Stimulated activated CD8-positive, alpha-beta memory T cell treated with anti-CD3 and anti-CD28 coated beads, Interleukin-12 subunit alpha, Interleukin-12 subunit beta, amount 100 ng/mL, for 4 hours (primary cell): ENCODE measurements around the gene SARDH.
"Not testable (repeated sequence)": the region's sequence is repeated elsewhere in the genome, so short reads cannot be mapped to it uniquely, and the experiment has no call there.

Experiments used
- DNase-seq: peaks from one replicate; pipeline ENCODE4 v3.0.0-alpha.2; 2020; ENCODE audit warnings: low read depth

SARDH gene

DNA sequence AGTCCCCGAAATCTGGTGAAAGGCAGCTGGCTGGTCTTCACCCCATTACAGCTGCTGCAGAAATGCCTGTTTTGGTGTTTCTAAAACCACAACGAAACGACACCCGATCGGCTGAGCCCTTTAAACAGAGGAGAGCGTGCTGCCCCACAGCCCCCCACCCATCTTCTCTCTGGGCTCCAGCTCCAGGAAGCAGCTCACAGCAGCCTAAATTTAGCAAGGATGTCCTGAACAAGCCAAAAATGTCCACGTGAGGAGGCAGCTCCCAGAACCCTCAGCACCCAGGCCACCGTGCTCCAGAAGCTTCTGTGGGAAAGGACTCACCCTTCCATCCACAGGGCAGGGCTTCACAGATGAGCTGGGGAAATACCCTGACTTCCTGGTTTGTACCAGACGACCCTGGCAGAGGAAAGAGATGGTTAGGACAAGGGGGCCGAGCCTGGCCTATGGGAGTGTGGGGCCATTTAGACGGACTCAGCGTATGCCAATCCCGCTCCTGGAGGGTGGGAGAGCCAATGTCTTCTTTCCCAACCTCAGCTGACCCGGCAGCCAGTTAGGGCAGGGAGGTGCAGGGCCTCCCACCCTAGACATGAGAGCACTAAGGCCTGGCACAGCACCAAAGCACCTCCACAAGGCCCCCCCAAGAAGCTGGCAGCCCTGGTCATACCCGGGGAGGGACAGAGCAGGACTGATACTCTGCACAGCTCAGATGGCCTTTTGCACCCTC is 39.1 kb upstream of the SARDH start:
- DNase-seq: no peak

DNA sequence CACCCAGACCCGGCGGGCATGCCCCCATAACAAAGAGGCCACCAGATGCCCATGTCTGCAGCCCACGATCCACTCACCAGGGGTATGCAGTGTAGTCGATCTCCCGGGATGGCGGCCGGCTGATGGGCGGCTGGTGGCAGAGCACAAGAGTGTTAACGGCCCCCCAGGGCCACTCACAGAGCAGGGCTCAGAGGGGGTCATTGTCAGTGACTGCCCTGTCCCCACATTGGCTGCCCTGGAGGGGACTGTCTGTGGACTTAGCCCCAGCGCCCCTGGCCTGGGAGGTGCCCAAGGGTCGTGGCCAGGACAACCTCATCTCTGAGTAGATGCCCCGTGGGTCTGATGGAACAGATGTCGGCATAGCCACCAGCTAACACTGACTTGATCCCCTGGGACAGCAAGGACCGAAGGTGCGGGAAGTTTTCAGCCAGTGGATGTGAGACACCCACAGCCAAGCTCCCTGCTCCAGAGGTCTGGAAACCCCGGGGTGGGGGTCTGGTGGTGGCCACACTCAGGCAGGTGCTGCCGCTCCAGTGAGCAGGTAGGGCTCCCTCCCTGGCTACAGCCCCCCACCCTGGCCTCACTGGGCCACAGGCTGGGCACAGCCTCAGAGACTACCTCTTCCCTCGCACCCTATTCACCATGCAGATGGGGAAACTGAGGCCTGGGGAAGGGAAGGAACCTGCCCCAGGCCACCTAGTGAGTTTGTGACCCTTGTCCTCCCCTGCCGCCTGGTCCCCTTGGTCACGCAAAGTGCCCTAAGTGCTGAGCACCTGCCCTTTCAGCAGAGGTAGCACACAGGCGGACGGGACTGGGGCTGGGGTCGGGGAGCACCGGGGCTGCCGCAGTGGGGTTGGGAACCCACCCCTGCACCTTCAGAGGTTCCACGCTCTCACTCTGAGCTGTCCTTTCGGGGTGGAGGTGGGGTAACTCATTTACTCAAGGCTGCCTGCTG is 38.1 kb upstream of the SARDH start:
- DNase-seq: no peak

DNA sequence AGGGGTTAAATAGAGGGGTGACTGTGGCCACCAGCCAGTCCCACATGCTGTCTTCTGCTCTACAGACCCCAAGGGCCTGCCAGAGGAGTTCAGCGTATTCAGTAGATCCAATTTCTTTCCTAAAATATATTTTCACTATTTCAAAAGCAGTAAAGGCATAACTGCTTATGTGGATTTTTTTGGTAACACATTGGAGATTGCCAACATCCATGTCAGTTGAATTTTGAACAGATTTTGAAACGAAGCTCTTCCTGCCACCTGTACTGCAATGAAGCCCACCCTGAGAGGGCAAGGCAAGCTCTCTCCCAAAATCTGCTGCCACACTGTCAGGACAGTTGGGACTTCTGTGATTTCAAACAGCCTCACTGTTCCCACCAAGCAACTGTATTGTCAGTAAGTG is 37.1 kb upstream of the SARDH start:
- no peak for DNase-seq

DNA sequence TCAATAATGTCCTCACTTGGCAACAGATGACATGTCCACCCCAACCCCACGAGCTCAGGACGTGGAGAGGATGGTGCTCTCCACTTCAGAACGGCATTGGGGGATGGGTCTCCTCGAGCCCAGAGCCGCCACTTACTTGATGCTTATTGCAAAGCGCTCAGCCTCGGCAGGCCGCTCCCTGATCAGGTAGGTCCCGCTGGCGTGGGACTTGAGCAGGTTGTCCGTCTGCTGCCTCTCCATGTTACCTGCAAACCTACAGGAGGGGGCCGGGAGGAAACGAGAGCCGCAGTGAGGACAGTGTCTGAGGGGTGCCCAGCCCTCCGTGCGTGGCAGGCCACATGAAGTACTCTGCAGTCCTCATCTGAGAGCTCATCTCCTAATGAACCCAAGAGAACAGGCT is 36.6 kb upstream of the SARDH start:
- no peak for DNase-seq

DNA sequence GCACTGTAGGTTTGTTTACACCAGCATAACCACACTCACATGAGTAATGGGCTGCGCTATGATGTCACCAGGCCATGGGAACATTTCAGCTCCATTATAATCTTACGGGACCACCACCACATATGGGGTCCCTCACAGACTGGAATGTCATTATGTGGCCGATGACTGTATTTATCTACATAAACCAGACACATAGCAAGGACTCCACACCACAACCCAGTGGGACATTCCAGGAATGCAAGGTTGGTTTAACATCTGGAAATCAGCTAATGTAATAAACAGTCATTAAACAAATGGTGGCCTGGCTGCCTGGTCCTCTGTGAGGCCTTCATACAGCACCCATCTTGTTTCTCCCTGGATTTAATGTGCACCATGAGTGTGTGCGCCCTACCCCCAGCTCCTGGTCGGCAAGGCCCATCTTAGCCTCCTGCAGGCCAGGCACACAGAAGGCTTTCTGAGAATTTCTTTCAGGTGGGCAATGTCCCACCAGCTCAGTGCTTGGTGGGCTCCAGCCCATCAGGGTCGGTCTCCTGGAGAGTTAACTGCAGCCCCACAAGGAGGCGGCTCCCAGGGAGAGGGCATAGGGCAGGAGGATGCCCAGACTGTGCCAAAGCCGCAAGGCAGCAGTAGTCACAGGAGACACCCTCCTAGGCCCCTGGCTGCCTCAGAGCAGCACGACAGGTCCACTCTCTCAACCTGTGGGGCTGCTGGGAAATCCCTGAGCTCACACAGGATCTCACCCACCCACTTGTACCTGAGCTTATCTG is 35.9 kb upstream of the SARDH start:
- DNase-seq: no peak

DNA sequence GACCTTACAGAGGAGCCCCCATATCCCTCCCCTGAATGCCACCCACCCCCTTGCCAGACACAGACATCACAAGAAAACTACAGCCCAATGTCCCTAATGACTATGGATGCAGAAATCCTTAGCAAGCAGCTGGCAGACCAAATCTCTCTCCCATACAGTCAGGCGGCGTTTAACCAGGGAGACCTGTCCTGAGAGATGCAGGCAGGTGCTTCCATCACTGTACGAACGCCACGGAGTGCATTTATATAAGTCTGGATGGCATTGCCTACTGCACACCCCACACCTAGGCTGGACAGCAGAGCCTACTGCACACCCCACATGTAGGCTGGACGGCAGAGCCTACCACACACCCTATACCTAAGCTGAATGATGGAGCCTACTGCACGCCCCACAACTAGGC is 34.4 kb upstream of the SARDH start:
- DNase-seq: no peak

DNA sequence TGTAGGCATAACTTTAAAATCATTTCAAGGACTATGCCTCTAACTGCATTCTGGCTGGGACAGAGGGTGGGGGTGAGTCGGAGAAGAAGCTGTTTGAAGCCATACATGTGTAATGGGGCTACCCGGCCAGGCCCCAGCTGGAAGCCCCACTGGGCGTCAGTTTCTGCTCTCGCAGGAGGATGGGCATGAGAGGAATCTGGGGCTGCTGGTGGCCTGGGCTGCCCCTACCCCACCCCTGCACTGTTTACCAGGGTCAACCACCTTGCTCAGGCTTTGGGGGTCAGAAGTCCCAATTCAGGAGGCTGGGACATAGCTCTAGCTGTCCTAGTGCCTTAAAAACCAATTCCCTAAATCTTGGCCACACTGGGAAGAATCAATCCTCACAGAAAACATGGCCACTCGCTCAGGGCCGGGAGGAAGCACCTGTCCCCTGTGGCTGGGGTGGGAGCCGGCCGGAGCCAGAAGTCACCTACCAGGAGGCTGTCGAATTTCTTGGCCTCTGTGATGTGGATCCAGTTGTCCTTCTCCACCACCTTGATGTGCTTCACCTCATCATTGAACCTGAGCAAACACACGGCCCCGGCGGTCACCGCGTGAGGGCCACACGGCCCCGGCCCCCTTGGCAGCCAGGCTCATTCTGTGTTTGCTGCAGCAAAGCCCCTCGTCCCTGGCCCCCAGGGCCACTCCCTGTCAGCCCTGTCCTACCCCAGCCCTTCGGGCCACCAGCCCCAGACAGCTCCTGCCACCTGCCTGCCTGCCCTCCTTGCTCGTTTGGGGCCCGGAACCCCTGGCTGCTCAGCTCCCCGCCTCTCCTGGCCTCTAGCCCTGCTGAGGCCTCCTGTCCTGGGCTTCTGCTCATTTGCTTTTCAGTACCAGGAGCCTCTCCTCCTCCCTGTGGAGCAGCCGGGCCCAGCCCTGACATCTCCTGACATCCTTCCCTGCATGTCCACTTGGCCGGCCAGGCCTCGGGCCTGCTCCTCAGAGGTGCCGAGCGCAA is 33.6 kb upstream of the SARDH start:
- DNase-seq: no peak

DNA sequence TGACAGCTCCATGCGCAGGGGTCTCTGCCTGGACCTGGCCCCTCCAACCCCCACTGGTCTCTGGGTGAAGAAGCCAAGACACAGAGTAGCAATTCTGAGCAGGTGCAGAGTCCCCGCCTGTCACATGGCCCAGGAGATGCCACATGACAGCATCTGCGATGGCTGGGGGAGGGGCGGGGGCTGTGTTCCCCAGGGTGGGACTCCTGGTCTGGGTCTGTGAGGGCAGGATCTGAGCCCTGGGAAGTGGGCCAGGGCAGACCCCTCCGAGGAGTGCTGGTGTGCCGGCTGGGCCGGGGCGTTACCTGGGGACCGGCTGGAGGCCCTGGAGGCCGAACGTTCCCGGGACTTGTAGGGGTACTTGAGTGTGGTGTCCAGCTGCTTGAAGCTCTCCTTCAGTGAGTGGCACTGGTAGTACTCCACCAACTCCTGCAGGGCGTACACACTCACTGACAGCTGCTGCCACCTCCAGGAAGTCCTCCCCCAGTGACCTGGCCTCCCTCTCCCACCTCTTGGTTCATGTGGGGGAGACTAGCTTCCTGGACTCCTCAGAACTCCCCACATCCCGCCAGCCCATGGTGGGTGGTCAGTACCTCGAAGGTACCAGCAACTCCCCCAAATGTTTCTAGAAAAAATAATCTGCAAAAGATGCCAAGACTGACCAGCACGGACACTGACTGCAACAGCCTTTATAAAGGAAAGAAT is 32.1 kb upstream of the SARDH start:
- no peak for DNase-seq

DNA sequence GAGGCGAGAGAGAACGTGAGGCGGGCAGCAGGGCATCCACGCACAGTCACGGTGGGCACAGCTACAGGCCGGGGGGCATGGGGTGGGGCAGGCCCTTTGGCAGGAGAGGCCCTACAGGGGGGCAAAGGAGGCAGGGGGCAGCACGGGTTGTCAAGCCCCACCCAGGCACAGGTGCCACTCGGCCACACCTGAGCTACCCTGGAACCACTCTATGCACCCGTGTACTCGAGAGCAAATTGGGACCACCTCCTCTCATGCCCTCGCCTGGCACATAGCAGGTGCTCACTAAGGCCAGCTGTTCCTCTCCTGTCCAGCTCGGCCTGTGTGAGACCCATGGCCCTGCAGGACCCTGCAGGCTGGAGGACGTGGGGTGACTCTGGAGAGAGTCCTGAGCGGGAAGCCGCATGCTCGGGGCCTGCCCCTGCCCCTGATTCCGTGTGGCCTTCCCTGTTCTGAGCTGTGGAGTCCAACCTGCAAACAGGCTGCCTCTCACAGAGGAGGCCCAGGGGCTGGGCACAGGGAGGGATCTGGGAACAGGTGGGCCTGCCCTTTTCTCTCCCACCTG is 31.4 kb upstream of the SARDH start:
- DNase-seq: no peak

DNA sequence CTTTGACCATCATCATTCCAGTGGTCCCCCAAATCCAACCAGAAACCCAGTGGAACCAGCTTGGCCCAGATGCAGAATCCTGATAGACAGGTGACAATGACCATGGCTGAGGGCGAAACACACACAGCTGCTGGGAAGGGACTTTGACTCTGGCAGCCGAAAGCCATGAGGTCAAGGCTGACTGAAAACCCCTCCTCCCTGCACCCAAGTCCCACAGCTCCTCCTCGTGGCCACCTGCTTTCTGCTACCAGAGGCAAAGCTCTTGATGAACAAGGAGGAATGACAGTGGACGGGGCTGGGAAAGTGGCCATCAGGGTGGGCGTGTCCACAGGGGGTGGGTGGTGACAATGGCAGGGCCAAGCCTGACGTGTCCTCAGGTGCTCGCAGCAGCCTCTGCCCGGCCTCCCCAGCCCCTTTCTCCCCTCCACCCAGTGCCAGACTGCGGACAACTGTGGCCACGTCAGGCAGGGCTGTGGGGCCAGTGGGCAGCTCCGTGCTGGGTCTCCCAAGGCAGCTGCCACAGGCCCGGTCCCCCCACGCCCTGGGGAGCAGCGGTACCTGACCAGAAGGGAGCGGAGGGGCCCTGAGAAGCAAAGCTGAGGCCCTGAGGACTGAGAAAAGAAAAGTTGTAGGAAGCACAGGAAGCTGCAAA is 30.8 kb upstream of the SARDH start:
- DNase-seq: no peak

DNA sequence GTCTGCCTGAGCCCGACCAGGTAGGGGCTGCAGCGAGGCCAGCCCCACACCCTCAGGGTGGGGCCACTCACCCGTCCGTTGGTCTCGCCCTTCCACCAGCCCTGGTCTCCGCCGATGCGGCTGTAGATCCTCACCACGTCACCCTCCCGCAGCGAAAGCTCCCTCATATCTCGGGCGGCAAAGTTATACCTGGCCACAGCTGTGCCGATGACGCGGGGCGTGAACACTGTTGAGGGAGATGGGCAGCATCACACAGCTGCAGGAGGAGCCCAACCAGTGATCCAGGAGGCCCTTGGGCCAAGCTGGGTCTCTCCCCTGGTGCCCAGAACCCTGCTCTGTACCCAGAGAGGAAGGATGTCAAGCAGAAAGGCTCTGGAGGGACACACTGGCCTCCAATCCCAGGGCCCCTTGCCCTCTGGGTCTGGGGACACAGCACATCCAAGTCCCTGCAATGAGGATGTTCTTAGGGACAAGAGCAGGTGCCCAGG is 30.3 kb upstream of the SARDH start:
- DNase-seq: no peak

DNA sequence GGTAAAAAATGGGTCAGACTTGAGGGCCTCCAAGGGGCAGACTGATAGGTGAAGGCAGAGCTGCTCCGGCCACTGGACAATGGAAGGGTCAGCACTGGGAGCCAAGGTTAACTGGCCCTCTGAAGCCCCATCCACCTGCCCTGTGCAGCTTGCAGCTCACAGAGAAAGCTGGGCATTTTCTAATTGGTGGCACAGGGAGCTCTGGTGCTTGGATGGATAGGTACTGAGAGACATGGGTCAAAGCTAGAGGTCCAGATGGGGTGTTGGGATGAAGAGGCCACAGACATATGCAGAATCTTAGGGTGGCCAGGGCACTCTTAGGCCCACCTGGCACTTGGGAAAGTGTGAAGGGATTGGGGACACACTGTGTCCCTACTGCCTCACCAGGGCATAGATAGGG is 29.5 kb upstream of the SARDH start:
- no peak for DNase-seq

DNA sequence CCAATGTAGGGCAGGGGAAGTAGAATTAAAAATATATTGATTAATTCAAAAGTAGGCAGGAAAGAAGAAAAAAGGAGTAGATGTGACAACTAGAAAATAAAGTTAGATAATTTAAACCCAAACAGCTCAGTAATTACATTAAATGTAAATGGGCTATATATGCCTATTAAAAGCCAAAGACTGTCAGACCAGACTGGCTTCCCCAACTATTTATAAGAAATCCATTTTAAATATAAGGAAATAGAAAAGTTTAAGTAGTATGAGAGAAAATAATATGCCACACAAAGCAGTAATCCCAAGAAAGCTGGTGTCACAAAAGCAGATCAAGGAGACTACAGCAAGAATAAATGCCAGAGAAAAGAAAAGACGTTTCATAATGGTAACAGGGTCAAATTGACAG is 28.9 kb upstream of the SARDH start:
- DNase-seq: no peak

DNA sequence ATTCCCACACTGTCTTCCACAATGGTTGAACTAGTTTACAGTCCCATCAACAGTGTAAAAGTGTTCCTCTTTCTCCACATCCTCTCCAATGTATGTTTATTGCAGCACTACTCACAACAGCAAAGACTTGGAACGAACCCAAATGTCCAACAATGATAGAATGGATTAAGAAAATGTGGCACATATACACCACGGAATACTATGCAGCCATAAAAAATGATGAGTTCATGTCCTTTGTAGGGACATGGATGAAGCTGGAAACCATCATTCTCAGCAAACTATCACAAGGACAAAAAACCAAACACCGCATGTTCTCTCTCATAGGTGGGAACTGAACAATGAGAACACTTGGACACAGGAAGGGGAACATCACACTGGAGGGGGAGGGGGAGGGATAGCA is 28.1 kb upstream of the SARDH start:
- DNase-seq: not testable (repeated sequence)

DNA sequence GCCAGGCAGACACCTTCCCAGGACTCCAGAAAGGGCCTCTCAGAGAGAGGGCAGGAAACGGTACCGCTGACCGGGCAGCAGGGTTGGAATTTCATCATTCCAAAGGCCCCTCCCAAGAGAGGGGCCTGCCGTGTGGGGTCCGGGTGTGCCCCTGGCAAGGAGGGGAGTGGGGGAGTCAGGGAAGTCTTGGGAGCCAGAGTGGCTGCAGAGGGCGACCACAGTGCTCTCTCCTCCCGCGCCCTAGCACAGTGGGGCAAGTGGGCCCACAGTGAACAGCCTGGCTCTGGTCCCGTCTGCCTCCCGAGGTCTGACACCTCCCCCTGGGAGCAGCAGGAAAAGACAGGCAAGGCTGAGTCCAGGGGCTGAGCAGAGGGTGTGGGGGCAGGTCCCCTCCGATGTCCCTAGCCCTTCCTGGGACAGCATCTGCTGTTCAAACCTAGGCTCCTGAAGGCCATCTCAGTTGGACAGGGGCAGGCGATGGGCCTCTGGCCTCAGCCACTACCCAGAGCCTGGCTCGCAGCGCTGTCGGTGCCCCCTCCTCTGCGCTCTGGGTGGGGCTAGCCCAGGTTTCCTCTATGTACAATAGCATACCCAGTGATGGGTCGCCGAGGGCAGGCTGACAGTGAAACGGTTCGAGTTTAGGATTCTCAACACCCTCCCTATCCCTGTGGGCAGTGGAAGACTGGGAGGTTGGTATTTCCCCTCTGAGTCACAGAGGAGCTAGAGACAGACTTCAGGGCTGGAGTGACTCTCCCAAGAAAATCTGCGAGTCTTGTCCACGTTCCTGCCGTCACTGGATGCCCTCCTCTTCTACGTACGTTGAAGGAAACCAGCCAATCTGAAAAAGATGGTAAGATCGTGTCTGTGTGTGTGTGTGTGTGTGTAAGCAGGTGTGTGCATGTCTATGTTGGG is 25.4 kb upstream of the SARDH start:
- no peak for DNase-seq

DNA sequence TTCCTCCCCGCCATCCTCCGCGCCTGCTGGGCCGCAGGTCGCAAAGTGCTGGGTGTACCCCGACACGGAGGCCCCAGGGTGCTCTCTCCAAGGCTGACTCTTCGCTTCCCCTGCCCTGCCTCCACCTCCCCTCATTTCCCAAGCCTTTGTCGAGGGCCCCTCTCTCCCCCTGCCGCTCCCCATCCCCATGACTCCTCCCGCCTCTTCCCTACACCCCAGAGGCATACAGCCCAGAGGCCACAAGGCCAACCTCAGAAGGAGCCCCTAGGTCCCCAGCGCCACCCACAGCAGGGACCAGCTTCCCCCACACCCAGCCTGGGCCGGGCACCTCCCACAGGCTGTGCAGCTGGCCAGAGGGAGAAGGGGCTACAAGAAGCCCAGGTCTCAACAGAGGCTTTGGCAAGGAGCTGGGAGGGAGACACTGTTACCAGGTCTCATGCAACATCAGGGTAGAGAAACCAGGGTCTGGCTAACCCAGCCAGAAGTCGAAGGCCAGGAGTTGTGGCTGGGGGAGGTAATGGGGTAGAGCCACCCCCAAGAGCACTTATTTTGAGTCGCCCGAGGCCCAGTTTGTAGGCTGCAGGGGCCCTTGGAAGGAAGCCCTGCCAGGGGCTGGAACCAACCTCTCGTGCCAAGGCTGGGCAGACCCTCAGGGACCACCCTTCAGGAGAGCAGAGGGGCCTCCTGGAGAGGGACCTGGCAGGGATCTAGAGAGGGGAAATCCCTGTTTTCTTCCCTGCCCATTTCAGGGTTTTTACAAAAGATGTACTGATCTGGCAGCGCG is 24.5 kb upstream of the SARDH start:
- DNase-seq: no peak

DNA sequence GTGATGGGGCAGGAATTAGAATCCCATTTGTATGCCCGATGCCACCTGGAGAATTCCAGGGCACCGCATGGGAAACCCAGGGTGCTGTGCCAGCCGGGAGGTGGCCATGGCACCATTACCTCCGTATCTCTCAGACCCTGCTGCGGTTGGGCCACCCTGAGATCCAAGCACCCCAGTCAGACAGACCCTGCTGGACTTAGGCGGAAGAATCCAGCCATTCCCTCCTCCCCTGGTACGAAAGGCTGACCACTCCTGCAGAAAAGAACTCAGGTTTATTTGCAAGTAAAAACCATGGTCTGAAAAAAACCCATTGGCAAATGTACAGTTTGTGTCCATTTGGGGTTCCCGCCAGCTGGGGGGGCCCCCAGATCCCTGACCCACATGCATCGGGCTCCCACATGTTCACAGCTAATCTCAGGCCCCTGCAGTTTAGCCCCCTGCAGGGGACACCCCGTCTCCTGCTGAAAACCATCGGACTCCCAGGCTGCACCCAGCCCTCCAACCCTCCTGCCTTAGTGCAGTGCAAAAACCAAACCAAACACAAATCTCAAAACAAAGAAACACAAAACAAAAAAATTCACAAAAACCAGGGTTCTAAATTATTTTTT is 23.6 kb upstream of the SARDH start:
- no peak for DNase-seq
